GM20000 (cell line): ENCODE data around the gene EBF3.

Experiments
- DNase-seq: peaks from one replicate; pipeline ENCODE4 v3.0.0; 2012; ENCODE audit warnings: low spot score
- CTCF ChIP-seq: IDR thresholded peaks from 2 replicates; pipeline ENCODE4 v1.5.1; 2012; ENCODE audit warnings: mild to moderate bottlenecking, control low read depth; ENCODE audit errors: extremely low read depth, missing control alignments

Gene EBF3

GRCh38 chr10:129962031-129962871, 1.8 kb downstream of the EBF3 start:
- peak; percentile 39 for DNase-seq

GRCh38 chr10:129961157-129961701, 2.8 kb downstream of the EBF3 start:
- TF ChIP-seq CTCF = no peak
- no peak for DNase-seq

More at GRCh38 chr10:129962031-129962871, 1.8 kb downstream of the EBF3 start:
- TF ChIP-seq CTCF = no peak

- TF ChIP-seq CTCF = no peak
- no peak for DNase-seq
These were observed 3.5 kb downstream of the EBF3 start for GRCh38 chr10:129960481-129961156.

- DNase-seq = peak; percentile 31
- TF ChIP-seq CTCF = no peak
These were observed 4.3 kb downstream of the EBF3 start for GRCh38 chr10:129959544-129960480.

- TF ChIP-seq CTCF = no peak
- peak; percentile 49 for DNase-seq
These were observed 5.2 kb downstream of the EBF3 start for GRCh38 chr10:129958629-129959543.

GRCh38 chr10:129958148-129958628, 5.9 kb downstream of the EBF3 start:
- DNase-seq = no peak
- TF ChIP-seq CTCF = no peak
